Measurements from ENCODE around the gene GLI3.

- TF ChIP-seq CTCF (IDR thresholded peaks at IDR 0.05), result no peak
- TF ChIP-seq POLR2A (IDR thresholded peaks at IDR 0.05), result no peak
Observed at GRCh38 chr7:42227936-42228591, 8.9 kb downstream of the GLI3 start.
